Cardiac septum (tissue), 1 donor: Measurements from ENCODE around the gene PDE6D. TPM values are rescaled to one million over a fixed set of nuclear protein-coding genes. Genes with fewer than 3 reads are reported as not detected.
"Not testable (repeated sequence)": the region's sequence is repeated elsewhere in the genome, so short reads cannot be mapped to it uniquely, and the experiment has no call there.

Source experiments
- DNase-seq: peaks from one replicate; pipeline ENCODE4 v3.0.0-alpha.2; 2020; ENCODE audit warnings: low spot score
- intact Hi-C: fragments of 100-400 bp; cut with DNase I; formaldehyde crosslinking; loops from one replicate; pipeline ENCODE4 v1.14.0; 2022
- total RNA-seq: library from RNA; stranded (reverse); fragmentation: NEBNext Ultra II Directional; extraction: Animal tissue kit (Norgen Biotek cat#: 25700); gene quantifications from one replicate; pipeline ENCODE4 v1.2.1, GENCODE V29; 2021
- donor health status: DM: no; HTN: no; CAD: no.

Gene PDE6D
- total RNA-seq, 1 donor from 2014 or later = 17.9 TPM

GRCh38 chr2:231726276-231726675 is 54.8 kb downstream of the PDE6D start:
- intact Hi-C loops = no loop called here
- no peak for DNase-seq

DNA sequence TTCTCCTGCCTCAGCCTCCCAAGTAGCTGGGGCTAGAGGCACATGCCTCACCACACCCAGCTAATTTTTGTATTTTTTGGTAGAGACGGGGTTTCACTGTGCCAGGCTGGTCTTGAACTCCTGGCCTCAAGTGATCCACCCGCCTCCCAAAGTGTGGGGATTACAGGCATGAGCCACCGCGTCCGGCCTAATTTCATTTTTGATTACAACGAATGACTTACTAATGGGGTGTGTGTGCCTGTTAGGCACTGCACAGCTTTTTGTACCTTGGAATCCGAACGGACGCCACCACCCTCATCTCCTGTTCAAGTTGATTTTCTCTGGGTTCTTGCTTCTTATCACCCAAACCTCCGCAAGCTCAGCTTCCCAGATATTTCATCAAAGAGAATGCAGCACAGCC is 55.6 kb downstream of the PDE6D start:
- intact Hi-C loops = no loop called here
- DNase-seq = no peak

DNA sequence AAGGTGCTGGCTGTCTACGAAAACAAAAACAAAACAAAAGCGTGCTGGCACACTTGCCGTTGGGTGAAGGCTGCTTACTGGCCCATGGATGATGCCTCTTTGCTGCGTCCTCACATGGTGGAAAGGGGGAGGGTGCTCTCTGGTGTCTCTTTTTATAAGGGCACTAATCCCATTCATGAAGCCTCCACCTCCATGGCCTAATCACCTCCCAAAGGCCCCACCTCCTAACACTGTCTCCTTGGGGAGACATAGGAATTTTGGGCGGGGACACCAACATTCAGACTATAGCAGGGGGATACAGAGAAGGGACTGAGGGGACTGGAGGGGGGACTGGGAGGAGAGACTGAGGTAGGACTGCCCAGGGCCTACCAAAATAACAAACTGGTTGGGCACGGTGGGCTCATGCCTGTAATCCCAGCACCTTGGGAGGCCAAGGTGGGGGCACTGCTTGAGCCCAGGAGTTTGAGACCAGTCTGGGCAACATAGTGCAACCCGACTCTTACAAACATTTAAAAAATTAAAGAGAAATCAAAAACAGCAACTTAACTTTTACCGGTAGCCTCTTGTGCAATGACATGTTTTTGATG is 58.3 kb downstream of the PDE6D start:
- DNase-seq = no peak
- intact Hi-C loops = no loop called here

DNA sequence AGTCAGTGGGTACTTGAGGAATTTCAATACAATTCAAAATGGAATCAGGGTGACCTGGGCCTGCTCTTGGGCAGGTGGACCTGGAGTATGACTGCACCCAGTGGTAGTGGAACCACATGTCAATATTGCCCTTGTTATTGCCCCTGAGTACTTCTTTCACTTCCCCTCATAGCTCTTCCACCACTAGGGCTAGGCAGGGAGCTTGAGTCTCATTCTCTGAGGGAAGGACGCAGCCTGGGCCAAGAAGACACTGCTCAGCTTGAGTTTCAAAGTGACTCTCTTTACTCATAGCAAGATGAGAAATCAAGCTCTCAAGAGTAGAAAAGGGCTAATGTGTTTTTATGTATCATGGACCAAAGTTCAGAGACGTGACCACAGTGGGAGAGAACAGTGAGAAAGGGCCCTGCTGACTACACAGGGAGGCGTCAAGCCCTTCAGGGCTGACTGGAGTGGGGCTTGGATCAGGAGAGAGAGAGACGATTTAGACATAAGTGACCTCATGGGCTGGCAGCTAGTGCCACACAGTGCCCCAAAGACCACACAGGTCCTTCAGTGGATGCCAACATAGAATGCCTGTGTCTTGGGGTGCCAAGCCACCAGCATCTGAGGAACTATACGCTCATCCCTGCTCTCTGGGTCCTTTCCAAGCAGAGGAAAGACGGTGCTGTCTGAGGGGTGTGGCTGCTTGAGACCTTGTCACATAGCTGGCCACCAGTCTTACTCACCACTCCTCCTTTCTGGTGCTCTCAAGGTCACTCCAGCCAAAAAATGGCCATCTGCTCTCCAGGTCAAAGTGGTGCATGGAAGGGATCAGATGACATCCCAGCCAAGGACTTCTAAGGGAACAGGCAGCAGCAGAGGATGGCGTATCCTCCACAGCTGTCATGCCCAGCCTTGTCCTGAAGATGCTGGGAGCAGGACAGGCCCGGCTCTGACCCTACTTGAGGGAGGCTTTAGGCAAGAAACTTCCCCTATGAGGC is 59.8 kb downstream of the PDE6D start:
- peak; percentile 57 for DNase-seq
- intact Hi-C loops = no loop called here

DNA sequence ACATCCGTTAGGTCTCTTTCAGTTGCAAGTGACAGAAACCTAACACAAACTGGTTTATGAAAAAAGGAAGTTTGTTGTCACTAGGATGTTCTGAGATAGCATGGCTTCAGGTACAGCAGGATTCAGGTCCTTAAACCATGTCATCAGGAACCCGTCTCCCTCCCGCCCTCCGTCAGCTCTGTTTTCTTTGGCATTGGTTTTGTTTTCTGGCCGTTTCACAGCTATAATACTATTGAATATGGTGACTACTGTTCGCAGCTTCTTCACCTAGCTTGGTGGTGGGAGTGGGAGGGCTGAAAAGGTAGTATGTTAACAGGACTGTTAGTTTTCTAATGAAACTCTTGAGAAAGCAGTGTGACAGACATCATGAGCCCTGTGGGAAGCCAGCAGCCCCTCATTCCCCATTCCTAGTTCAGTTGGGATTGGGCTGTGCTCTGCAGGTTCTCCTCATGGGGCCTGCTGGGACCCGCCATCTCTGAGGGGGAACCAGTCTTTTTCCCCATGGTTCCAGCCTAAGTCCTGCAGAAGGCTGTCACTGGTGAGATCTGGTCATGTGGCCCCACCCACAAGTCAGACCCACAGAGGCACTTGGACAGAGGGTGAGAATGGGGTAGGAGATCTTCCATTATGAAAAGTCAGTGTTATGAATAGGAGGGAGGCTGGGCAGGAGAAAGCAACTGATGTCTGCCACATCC is 60.6 kb downstream of the PDE6D start:
- intact Hi-C loops = no loop called here
- peak; percentile 58 for DNase-seq

- no peak for DNase-seq
- intact Hi-C loops = loop anchor here (10.0 kb wide), 1 partner anchor 204 kb away; no protein-coding TSS in a partner anchor
Measured at GRCh38 chr2:231718799-231719198, 62.3 kb downstream of the PDE6D start.

DNA sequence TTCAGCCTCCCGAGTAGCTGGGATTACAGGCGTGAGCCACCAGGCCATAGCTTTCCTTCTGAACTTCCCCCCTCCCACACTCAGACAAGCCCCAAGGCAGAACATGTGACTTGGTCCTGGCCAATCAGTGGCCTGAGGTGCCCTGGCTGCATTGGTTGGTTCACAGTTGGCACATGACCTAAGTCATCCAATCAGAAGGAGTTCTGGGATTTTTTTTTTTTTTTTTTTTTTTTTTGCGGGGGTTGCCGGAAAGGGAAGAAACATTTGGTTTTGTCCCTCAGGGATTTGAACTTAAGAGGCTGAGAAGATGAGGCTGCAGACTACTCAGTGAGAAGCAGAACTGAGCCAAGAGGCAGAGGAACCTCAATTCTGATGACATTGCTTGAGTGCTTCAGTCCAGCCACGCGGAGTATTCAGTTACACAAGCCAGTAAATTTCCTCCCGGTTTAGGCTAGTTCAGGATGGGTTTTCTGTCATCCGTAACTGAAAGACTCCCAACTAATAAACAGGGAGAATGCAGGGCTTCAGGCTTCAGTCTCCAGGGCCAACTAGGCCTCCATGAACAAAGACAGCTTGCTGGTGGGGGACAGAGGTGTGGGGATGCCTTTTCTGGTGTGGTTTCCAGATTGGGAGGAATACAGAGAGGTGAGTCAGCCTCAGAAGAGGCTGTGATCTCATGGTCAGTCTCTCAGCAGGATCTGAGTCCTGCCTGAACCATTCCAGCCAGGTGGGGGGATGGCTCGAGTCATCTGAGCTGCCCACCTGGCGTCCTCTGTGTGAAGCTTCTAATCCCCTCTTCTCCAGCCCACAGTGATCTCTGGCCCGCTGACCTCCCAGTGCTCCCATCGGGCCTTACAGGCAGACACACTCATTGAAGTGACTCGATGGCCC is 63.6 kb downstream of the PDE6D start:
- intact Hi-C loops = loop anchor here (10.0 kb wide), 1 partner anchor 203 kb away; no protein-coding TSS in a partner anchor
- no peak for DNase-seq

GRCh38 chr2:231716666-231717280 is 64.3 kb downstream of the PDE6D start:
- DNase-seq = no peak
- intact Hi-C loops = loop anchor here (10.0 kb wide), 1 partner anchor 202 kb away; no protein-coding TSS in a partner anchor

DNA sequence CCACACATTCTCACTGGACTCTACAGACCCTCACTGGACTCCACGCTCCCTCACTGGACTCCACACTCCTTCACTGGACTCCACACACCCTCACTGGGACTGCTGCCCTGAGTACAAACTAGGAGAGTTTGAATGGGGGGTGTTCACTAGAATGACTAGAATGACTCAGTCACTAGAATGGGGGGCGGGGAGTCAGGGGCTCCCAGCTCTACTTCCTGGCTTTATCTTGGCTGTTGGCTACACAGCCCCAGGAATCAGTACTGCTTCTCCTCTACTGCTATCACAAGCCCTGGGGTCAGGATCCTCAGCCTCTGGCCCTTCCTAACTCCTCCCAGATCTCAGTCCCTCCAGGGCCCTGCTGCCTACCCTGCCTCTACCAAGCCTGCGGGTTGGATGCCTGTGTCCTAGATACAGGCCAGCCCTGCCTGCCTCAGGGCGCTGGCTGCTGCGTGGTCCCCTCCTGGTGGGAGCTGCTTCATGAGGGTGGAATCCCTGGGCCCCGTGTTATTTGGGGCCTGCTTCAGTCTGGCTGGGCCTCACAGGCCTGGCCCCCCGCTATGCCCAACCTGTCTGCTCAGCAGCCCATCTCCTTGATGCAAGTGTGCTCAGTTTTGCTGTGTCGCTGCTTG is 65.0 kb downstream of the PDE6D start:
- no peak for DNase-seq
- intact Hi-C loops = loop anchor here (1.0 to 10.0 kb wide), 2 partner anchors 37 to 201 kb away; no protein-coding TSS in a partner anchor

DNA sequence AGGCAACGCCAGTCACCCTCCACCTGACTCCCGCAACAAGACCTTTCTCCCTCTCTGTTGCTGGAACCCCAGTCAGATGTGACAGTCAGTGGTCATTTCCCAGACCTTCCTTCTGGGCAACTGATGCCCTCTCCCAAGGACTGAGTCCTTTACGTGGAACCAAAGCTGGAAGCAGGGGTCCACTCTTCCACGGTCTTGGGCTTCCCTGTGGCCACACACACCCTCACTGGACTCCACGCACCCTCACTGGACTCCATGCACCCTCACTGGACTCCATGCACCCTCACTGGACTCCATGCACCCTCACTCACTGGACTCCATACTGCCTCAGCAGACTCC is 65.6 kb downstream of the PDE6D start:
- DNase-seq = no peak
- intact Hi-C loops = loop anchor here (1.0 to 10.0 kb wide), 2 partner anchors 36 to 201 kb away; no protein-coding TSS in a partner anchor

- DNase-seq = peak; percentile 81
- intact Hi-C loops = loop anchor here (1.0 to 10.0 kb wide), 2 partner anchors 36 to 200 kb away; no protein-coding TSS in a partner anchor
Measured at GRCh38 chr2:231714639-231715498, 66.2 kb downstream of the PDE6D start.

DNA sequence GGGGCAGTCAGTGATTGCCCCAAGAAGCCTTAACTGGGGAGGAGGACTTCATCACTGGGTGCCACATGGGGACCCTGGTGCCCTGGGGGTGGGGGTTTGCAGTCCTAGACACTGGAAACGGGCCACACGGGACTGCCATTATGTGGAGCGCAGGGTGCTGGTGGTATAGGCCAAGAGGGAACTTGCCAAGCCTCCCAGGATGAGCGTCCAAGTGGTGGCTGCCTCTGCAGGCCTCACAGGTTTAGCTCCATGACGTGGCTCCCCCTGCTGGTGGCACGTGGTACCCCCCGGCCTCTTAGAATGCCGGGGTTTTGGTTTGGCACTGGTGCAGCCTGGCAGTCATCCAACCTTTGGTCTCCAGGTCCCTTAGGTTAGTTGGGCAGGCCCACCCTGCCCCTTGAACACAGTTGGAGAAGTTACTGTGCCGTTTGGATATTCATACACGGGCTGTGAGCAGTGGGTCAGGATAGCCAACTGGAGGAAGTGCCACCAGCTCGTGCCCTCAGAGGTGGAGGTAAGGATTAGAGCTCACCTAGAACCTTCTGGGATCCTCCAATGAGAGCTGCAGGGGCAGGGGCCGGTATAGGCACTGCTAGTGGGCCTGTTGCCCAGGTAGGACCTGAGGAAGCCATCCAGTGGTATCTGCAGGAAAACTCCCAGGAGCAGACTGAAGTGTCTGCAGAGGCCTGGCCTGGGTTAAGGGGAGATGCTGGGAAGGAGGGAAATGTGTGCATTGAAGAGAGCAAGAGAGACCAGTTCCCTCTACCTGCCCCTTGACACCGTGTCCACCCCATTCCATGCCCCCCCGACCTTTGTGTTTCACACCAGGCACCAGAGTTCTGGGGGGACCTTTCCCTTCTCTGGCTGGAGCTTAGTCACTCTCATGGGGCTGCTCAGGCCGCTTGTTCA is 67.1 kb downstream of the PDE6D start:
- DNase-seq = peak; percentile 92
- intact Hi-C loops = loop anchor here (10.0 kb wide), 1 partner anchor 199 kb away; no protein-coding TSS in a partner anchor

DNA sequence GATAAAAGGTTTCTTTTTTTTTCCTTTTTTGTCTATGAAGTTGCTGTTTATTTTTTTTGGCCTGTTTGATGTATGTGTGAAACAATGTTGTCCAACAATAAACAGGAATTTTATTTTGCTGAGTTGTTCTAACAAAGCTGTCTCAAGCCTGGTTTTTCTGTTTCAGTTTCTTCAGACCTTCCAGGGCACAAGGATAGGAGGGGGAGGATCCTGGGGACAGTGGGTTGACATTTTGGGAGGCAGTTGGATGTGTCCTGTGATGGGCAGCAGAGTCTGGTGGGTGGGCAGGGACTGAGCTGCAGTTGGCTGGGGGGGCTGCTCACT is 67.7 kb downstream of the PDE6D start:
- not testable (repeated sequence) for DNase-seq
- intact Hi-C loops = loop anchor here (10.0 kb wide), 1 partner anchor 199 kb away; no protein-coding TSS in a partner anchor

GRCh38 chr2:231712451-231713021 is 68.5 kb downstream of the PDE6D start:
- not testable (repeated sequence) for DNase-seq

DNA sequence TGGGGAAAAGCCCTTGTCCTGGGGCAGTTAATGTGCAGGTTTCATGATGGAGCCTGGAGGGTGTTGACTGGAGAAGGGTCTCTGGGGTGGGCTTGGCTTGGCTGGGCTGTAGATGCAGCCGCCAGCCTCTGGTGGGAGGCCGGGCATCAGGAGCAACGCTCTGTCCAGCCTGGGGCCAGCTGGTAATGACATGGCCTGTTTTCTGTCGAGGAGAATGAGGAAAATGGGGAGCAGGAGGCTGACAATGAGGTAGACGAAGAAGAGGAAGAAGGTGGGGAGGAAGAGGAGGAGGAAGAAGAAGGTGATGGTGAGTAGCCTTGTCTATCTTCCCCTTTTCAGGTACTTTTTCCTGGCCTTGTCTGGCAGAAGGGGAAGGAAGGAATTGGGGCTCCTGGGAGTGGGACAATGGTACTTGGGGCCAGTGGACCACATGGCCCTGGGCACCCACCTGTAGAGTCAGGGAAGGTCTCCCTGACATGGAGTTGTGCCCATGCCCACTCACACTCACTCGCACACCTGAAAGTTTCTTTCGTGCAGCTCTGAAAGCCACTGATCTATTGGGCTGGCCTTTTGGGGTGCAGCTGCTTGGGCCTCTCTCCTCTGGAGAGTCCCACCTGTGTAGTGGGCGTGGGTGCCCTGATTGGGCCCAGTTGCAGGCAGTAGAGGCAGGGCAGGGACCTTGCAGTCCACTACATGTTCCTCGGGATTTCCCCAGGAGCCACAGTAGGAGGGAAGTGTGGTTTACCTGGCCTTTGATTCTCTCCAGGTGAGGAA is 69.2 kb downstream of the PDE6D start:
- intact Hi-C loops = loop anchor here (10.0 kb wide), 1 partner anchor 197 kb away; no protein-coding TSS in a partner anchor
- no peak for DNase-seq

More at GRCh38 chr2:231712451-231713021, 68.5 kb downstream of the PDE6D start:
- intact Hi-C loops = loop anchor here (10.0 kb wide), 1 partner anchor 198 kb away; no protein-coding TSS in a partner anchor
